Activated T-helper 1 cell treated with anti-CD3 and anti-CD28 coated beads, Interleukin-12 subunit alpha, Interleukin-12 subunit beta, Interleukin-2, Interleukin-4 antibody, amounts not matched to agents 30 ng/mL and 10 ng/mL and 1 ng/mL, durations not matched to agents 14 hours and 24 hours and 36 hours (primary cell): Measurements from ENCODE around the gene FBXO41. TPM values are rescaled to one million over a fixed set of nuclear protein-coding genes. Genes with fewer than 3 reads are reported as not detected.

Source experiments
- total RNA-seq: library from RNA; stranded (reverse); gene quantifications from 2 replicates; pipeline ENCODE4 v1.2.3, GENCODE V29; 2022

Gene FBXO41
- total RNA-seq, 1 donor from 2014 or later = 29.3 TPM

Other genes starting within 250 kb of the FBXO41 start
- gene SFXN5, start 212.8 kb downstream of the FBXO41 start, total RNA-seq = 9.5 and 12.0 TPM in 2 replicates
- 12.1 and 12.9 TPM in 2 replicates for gene RAB11FIP5, start 171.5 kb downstream of the FBXO41 start, total RNA-seq
- gene NOTO, start 81.9 kb downstream of the FBXO41 start, total RNA-seq = not detected in 2 replicates
- 58.5 and 62.3 TPM in 2 replicates for gene SMYD5, start 70.2 kb downstream of the FBXO41 start, total RNA-seq
- gene PRADC1, start 51.2 kb downstream of the FBXO41 start, total RNA-seq = 16.6 and 18.6 TPM in 2 replicates
- gene CCT7, start 50.2 kb downstream of the FBXO41 start, total RNA-seq = 631 and 648 TPM in 2 replicates
- 1.9 TPM in 2 replicates for gene EGR4, start 9.1 kb upstream of the FBXO41 start, total RNA-seq
- gene ALMS1, start 101.4 kb upstream of the FBXO41 start, total RNA-seq = 18.2 and 19.4 TPM in 2 replicates